CD4-positive, alpha-beta T cell treated with Interleukin-15 for 1 hour (primary cell): ENCODE measurements around the gene TLX1.
"Not testable (repeated sequence)": the region's sequence is repeated elsewhere in the genome, so short reads cannot be mapped to it uniquely, and the experiment has no call there.

Experiments used
- DNase-seq: peaks from one replicate; pipeline ENCODE4 v3.0.0-alpha.2; 2020

The TLX1 gene

GRCh38 chr10:101154506-101154905 is 23.4 kb downstream of the TLX1 start:
- DNase-seq, result not testable (repeated sequence)

GRCh38 chr10:101155896-101156295 is 24.8 kb downstream of the TLX1 start:
- no peak for DNase-seq

GRCh38 chr10:101157756-101158458 is 26.8 kb downstream of the TLX1 start:
- no peak for DNase-seq

GRCh38 chr10:101158459-101159058 is 27.5 kb downstream of the TLX1 start:
- no peak for DNase-seq

GRCh38 chr10:101161494-101162299 is 30.6 kb downstream of the TLX1 start:
- DNase-seq, result peak; percentile 64

- DNase-seq, result no peak
Measured at GRCh38 chr10:101162677-101163076, 31.6 kb downstream of the TLX1 start.

- DNase-seq, result no peak
Measured at GRCh38 chr10:101164020-101164419, 32.9 kb downstream of the TLX1 start.

- DNase-seq, result no peak
Measured at GRCh38 chr10:101165736-101166135, 34.6 kb downstream of the TLX1 start.

- no peak for DNase-seq
Measured at GRCh38 chr10:101166430-101166829, 35.3 kb downstream of the TLX1 start.

GRCh38 chr10:101172741-101173140 is 41.6 kb downstream of the TLX1 start:
- DNase-seq, result no peak

- DNase-seq, result no peak
Measured at GRCh38 chr10:101174319-101174718, 43.2 kb downstream of the TLX1 start.

GRCh38 chr10:101176577-101176976 is 45.5 kb downstream of the TLX1 start:
- DNase-seq, result no peak

- DNase-seq, result no peak
Measured at GRCh38 chr10:101182936-101183335, 51.8 kb downstream of the TLX1 start.

- no peak for DNase-seq
Measured at GRCh38 chr10:101183458-101184183, 52.5 kb downstream of the TLX1 start.
